OCI-LY7 (cell line): ENCODE results near the gene CYP2R1.

Experiments
- EZH2phosphoT487 ChIP-seq: fragments of 200-600 bp; sonication (generic); IDR thresholded peaks from 2 replicates; pipeline ENCODE4 v1.6.1; 2018; ENCODE audit warnings: low read depth, borderline replicate concordance, mild to moderate bottlenecking, mixed run types, antibody characterized with exemption, low read length, moderate library complexity, mixed read lengths
- TF ChIP-seq, protein P1 (sequence below): fragments of 200-600 bp; sonication (generic); conservative IDR thresholded peaks from 2 replicates; pipeline ENCODE4 v1.5.1; 2014; ENCODE audit warnings: mild to moderate bottlenecking, antibody characterized with exemption, low read length, moderate library complexity, mixed read lengths

GRCh38 chr11:14892577-14892976 is 546 bp upstream of the CYP2R1 start:
- TF ChIP-seq, protein P1, sequence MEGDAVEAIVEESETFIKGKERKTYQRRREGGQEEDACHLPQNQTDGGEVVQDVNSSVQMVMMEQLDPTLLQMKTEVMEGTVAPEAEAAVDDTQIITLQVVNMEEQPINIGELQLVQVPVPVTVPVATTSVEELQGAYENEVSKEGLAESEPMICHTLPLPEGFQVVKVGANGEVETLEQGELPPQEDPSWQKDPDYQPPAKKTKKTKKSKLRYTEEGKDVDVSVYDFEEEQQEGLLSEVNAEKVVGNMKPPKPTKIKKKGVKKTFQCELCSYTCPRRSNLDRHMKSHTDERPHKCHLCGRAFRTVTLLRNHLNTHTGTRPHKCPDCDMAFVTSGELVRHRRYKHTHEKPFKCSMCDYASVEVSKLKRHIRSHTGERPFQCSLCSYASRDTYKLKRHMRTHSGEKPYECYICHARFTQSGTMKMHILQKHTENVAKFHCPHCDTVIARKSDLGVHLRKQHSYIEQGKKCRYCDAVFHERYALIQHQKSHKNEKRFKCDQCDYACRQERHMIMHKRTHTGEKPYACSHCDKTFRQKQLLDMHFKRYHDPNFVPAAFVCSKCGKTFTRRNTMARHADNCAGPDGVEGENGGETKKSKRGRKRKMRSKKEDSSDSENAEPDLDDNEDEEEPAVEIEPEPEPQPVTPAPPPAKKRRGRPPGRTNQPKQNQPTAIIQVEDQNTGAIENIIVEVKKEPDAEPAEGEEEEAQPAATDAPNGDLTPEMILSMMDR, result no peak
- no peak for TF ChIP-seq EZH2phosphoT487
